Neural progenitor cell (in vitro differentiated cells): ENCODE data around the gene KRT20.

Experiments used
- EZH2 ChIP-seq: fragments of 200-600 bp; sonication (generic); IDR thresholded peaks from 2 replicates; pipeline ENCODE4 v1.6.1; 2017; ENCODE audit warnings: antibody characterized with exemption, mild to moderate bottlenecking, moderate library complexity
- EZH2phosphoT487 ChIP-seq: fragments of 200-600 bp; sonication (generic); IDR thresholded peaks from 2 replicates; pipeline ENCODE4 v1.6.1; 2017; ENCODE audit warnings: antibody characterized with exemption
- TF ChIP-seq, protein P1 (sequence below): fragments of 200-600 bp; sonication (generic); IDR thresholded peaks from 2 replicates; pipeline ENCODE4 v1.5.1; 2017; ENCODE audit warnings: antibody characterized with exemption, mild to moderate bottlenecking

DNA sequence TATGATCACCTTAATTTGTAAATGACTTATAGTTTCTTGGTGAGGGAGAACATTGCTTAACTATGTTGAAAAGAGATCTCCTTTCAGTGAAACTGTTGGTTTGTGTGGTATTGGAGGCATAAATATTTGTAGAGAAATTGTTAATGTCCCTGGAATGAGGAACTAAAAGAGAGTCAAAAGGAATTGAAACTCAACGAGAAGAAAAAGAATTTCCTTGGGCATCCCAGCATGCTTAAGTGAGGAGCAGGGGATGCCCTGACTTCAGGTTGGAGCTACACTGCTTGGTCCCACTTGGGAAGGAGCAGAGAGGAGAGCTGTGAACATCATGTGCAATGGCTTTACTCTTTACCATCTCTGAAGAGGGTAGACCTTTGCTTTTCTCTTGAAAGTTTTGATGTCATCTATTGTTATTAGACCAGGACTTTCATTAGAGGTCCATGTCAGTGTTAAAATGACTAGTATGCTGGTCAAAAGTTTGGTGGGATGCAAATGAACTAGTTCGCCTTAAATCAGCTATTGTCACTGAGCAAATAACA lies 30.7 kb upstream of the KRT20 start:
- TF ChIP-seq, protein P1, sequence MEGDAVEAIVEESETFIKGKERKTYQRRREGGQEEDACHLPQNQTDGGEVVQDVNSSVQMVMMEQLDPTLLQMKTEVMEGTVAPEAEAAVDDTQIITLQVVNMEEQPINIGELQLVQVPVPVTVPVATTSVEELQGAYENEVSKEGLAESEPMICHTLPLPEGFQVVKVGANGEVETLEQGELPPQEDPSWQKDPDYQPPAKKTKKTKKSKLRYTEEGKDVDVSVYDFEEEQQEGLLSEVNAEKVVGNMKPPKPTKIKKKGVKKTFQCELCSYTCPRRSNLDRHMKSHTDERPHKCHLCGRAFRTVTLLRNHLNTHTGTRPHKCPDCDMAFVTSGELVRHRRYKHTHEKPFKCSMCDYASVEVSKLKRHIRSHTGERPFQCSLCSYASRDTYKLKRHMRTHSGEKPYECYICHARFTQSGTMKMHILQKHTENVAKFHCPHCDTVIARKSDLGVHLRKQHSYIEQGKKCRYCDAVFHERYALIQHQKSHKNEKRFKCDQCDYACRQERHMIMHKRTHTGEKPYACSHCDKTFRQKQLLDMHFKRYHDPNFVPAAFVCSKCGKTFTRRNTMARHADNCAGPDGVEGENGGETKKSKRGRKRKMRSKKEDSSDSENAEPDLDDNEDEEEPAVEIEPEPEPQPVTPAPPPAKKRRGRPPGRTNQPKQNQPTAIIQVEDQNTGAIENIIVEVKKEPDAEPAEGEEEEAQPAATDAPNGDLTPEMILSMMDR: no peak
- TF ChIP-seq EZH2phosphoT487: no peak
- TF ChIP-seq EZH2: no peak
